Fibroblast of mammary gland (primary cell): ENCODE results near the gene PSD4.

Experiments used
- DNase-seq: peaks from one replicate; pipeline ENCODE4 v3.0.0-alpha.2; 2010; ENCODE audit warnings: low read depth
- H3K4me3 ChIP-seq: 2 replicates; pipeline ENCODE4 v1.5.1; 2011; ENCODE audit warnings: low read depth, mild to moderate bottlenecking, low read length, moderate library complexity; ENCODE audit not compliant: control insufficient read depth
- TF ChIP-seq, protein P1 (sequence below): conservative IDR thresholded peaks from 2 replicates; pipeline ENCODE4 v1.5.1; 2011; ENCODE audit warnings: low read depth, low read length, inconsistent platforms; ENCODE audit not compliant: control insufficient read depth, insufficient read depth

PSD4 gene

GRCh38 chr2:113251118-113251517, 77.3 kb downstream of the PSD4 start:
- TF ChIP-seq, protein P1, sequence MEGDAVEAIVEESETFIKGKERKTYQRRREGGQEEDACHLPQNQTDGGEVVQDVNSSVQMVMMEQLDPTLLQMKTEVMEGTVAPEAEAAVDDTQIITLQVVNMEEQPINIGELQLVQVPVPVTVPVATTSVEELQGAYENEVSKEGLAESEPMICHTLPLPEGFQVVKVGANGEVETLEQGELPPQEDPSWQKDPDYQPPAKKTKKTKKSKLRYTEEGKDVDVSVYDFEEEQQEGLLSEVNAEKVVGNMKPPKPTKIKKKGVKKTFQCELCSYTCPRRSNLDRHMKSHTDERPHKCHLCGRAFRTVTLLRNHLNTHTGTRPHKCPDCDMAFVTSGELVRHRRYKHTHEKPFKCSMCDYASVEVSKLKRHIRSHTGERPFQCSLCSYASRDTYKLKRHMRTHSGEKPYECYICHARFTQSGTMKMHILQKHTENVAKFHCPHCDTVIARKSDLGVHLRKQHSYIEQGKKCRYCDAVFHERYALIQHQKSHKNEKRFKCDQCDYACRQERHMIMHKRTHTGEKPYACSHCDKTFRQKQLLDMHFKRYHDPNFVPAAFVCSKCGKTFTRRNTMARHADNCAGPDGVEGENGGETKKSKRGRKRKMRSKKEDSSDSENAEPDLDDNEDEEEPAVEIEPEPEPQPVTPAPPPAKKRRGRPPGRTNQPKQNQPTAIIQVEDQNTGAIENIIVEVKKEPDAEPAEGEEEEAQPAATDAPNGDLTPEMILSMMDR, result no peak
- no peak for DNase-seq
- H3K4me3 ChIP-seq, result no peak overlapping the region

- TF ChIP-seq, protein P1, result no peak
- no peak for DNase-seq
- no peak overlapping the region for H3K4me3 ChIP-seq
Observed at GRCh38 chr2:113252047-113252590, 78.3 kb downstream of the PSD4 start.

DNA sequence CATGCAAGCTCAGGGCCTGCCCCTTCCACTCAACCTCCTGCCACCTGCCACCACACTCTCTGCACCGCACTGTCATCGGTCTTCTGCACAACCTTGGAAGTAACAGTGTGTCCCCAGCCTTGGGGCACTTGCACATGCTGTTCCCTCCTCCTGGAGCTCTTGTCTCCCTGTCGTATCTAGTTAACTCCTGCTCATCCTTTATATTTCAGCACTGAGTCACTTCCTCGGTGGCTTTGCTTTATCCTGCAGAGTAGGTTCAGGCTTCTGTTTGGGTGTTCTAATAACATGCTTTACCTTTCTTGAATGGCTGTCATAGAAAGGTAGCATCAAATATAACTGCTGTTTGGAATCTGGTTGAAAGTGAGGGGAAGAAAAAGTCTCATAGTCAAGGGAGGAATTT, 79.7 kb downstream of the PSD4 start:
- TF ChIP-seq, protein P1, result no peak
- H3K4me3 ChIP-seq, result no peak overlapping the region
- no peak for DNase-seq

GRCh38 chr2:113255140-113256070, 81.6 kb downstream of the PSD4 start:
- no peak overlapping the region for H3K4me3 ChIP-seq
- no peak for DNase-seq
- TF ChIP-seq, protein P1, result no peak

DNA sequence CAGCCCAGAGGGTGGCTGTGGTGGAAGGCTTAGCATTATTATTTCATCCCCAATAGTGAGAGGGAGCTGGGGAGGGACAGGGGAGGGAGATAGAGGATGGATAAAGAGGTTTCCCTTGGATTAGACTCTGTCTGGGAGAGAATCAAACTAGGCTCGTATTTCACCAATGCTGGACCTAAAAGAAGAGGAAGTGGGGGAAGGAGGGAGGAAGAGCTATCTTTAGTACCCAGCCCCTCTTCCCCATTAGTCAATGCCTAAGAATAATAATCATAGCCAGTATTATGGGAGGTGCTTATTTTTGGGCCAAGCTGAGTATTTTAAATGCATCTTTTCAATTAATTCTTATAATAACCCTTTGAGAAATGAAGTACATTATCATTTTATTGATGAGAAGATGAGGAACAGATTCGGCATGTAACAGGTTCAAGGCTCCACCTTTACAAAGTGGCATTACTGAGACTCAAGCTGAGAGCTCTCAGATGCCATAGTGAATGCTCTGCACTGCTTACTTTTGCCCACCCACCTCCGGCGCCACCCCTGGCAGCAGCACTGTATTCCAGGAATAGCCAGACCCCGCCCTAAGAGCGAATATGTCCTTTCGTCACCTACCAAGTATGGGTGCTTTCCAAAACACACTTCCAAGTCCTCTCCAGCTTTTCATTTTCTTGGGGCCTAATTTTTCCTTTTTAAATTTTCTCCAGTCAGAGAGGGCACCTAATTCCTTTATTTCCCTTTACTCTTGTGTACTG, 83.9 kb downstream of the PSD4 start:
- DNase-seq, result no peak
- TF ChIP-seq, protein P1, result no peak
- no peak overlapping the region for H3K4me3 ChIP-seq

GRCh38 chr2:113258471-113259147, 84.8 kb downstream of the PSD4 start:
- DNase-seq, result no peak
- no peak overlapping the region for H3K4me3 ChIP-seq
- TF ChIP-seq, protein P1, result no peak
